ENCODE data around the gene CADM1.

The CADM1 gene

DNA sequence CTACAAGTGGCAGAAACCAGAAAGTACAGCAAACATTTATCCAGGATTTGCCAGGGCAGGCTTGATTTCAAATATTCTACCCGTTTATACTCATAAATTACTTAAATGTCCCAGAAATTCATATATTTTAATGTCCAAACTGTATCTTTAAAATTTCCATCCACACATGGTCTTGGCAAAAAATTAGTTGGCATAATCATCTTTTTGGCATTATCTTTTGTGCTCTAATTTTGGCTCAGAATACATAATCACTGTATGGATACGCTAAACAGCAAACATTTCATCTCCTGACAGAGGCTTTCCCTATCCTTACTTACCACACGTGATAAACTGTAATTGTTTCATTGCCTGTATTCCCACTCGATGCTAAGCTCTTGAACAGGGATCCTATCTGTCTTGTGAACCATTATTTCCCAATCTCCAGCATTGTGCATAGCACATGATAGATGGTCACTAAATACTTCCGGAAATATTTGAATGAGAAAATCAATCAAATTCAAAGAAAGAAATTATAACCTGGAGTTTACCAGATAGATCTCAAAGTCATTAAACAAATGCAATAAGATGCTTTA, 64.2 kb downstream of the CADM1 start:
- no peak for FAIRE-seq

DNA sequence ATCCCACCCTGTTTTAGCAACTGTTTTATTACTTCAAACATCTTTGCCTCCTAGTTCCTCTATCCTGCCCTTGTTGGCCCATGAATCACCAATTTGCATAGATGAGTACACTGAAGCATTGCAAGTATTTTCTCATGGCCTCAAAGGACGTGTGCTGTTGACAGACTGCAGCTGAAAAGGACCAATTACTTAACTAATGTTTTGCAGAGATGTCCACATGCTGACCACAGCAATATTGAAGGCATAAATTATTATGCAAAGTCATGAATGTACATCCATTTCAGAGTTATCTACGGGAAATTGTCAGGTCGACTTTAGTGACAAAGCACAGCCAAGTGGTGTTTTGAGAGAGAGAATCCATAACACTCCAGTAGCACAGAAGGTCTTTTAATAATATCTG, 64.8 kb downstream of the CADM1 start:
- FAIRE-seq: no peak

DNA sequence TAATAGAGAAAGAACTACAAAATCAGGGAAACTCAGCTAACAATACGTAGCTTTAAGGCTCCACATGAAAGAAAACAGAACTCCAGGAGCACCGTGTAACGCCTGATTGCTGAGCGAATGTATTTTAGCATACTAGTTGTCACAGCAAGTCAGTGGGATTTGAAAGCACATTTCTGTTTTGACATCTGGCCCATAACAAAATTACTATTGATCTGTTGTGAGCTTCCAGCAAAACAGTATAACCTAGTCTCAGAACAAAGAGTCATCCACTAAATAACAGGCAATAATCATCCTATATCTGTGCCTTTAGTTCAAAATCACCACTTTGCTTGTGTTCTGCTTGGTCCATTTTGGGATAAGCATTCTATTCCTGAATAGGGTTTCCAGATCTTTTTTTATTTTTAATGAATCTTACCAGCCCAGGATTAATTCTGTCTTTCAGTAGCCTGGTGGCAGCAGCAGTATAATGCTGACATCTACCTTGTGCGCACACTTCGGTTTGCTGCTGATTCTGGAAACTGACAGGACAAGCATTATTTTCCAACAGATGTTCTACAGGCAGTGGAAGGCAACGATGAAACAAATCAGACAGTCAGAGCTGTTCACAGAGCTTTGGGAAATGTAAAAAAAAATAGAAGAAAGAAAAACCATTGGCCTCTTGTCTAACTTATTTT, 66.2 kb downstream of the CADM1 start:
- FAIRE-seq: no peak

DNA sequence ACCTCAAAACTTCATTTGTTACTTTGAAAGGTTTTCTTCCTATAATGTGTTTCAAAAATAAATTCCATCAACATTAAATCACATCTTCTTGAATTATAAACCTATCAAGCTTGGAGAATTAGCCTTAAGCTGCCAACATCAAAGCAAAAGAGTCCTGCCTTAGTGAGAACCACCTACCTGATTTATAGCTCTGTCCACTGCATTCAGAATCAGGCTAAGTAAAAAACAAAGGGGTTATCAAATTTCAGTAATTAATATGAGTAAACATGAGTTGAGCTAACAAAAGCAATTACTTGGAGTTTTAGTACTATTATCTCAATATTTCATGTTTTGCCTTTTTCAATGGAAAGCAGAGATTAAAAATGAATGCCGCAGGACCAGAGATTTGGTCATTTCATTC, 73.9 kb downstream of the CADM1 start:
- no peak for FAIRE-seq

DNA sequence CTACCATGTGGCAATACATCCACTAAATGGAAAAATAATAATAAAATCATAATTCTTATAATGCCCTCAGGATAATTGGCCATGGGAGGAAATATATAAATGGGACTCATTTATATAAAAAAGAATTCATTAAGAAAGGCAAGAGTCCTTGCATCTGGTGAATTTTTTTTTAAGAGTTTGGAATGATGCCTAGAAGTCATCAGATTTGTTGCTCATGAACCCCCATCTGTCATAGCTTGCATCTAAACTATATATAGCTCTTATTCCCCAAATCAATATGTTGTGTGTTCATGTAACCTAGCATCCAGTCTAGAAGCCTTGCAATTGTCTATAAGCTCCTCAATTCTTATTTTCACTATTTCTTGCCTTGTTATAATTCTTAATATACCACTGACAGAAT, 75.9 kb downstream of the CADM1 start:
- no peak for FAIRE-seq

DNA sequence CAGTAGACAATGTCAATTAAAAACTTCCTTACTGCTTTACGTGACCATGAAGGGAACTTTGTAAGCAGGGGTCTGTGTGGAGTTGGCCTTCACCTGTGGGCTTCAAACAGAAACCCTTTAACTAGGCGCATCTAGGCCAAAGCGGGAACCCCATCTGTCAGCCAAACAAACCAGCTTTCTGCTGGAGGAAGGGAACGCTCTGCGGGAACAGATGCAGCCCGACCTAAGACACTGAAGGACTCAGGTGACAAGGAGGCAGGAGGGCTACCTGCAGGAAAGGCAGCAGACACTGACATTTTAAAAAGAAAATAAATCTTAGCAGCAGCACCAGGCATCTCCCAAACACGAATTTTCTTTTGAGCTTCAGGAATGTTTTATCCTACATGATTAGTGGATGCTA, 78.4 kb downstream of the CADM1 start:
- no peak for FAIRE-seq

DNA sequence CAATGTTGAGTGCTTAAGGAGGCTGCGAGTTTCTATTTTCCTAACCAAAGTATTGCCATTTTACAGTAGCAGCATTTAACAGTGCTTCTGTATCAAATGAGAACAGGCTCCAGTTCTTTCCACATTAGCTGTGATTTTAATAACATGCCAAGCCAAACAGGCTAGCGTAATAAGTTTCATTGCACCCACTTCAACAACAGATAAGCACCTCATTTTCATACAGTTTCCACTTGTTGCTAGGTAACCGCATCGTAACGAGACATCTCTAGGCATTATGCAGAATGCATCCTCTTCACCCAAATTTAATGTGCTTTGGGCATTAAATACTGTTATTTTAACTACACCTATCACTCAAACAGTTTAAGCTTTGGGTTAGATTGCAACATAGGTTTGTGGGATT, 79.0 kb downstream of the CADM1 start:
- no peak for FAIRE-seq

DNA sequence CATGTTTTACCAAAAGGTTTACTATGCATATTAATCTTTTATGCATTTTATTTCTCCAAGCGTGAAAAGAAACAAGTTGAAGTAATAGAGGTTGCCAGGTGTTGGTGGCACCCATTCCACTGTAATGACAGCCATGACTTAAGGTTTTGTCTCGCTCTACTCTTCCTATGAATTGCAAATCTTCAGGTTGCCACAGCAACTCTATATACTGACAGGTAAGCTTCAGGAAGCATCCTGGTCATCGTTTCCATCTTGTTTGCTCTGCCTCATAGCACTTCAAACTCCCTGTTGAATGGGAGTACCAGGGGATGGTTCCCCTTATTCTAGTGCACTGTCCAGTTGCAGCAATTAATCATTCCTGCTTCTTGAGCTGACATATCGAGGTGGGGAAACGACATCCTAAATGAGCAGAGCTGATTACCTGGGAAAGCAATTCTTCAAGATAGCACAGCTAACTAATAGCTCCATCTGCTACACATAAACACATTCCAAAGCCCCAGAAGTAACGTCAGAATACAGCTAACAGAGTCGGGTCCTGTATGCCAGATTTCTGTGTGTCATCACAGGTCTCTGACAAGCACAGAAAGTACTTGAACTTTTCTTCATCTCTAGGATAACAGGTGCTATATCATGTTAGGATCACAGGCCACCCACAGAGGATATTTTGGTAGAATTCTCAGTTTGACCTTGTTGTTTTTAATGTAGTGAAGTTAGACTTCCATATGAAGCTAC, 80.3 kb downstream of the CADM1 start:
- no peak for FAIRE-seq

DNA sequence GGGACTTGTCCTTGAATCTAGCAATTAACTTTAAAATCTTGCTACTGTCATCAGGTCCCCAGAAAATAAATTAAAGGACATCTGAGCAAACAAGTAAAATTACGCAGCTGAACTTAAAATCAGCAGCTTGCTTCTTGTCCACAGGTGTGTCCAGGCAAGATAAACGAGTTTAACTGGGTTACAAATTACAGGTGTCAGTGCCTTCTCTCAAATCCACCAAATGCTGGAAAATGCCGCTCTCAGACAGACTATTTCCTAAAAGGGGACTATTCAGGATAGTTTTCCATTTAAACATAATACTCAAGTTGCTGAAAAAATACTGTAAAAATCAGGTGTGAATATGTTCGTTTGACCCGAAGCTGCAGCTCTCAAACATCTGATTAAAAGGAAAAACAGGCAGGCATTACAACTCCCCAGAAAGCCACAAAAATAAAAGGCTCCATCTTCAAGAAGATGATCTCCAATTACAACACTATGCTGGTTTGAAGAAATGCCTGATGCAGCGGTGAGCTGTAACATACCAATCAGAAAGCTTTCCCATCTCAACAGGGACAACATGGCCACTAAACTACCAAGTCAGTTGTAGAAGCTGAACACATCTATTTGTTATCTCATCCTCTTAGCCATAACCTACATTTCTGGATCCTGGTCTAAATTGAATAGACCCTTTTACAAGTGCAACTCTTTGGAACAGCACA, 82.1 kb downstream of the CADM1 start:
- no peak for FAIRE-seq

DNA sequence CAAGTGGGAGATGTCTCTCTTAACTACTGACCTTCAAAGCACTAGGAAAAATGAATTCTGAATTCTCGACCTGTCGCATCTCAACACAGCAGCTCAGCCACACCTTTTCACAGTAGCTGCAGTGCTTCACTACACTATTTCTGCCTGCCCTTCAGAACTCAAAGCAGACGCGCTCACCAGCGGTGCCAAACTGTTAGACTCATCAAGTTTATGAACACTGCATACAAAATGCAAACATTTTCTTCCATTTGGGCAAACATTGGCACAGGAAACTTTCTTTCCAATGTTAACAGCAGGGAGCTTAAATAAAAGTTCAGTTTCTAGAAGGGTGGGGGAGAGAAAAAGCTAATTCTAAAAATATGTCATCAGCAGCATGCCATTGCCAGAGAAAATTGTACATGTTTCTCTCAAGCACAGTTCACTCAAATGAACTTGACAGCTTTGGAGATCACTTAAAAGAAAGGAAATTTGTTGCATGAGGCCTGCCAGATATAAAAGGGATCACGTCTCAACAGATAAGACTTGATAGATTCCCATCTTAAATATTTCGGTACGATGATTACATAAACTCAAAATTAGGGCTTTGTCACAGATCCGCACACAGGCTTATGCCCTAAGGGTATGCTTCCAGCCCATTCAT, 82.7 kb downstream of the CADM1 start:
- no peak for FAIRE-seq

DNA sequence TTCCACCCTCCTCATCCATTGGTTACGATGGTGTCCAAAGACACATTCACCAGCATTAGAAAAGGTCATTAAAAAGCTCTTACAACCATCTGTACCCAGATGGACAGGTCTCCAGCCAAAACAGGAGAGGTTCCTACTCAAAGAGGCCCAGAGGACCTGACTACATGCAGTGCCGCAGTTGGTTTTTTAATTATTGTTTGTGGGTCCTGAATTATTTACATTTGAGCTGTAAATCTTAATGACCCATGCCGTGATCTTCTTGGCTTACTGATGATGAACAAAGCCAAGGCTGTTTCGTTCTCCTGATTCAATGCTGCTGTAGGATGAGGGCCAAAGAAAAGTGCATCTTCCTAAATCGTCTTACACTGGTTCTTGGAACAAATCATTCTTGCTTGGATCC, 83.7 kb downstream of the CADM1 start:
- no peak for FAIRE-seq

DNA sequence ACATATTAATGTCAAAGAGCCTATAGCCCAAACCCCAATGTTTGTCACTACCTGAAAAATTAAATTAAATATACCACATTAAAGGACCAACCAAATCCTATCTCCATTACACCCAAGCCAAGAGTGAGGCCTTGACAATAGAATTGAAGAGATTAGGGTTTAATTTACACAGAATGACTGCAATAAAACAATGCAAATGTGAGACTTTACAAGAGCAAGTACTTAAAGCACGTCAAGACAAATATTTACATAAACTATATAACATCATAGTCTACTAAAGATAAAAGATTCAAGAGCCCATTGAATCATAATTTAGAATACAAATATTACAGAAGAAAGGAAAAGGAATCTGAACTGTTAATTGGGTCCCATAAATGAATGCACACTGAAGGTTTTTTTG, 85.6 kb downstream of the CADM1 start:
- FAIRE-seq: no peak

DNA sequence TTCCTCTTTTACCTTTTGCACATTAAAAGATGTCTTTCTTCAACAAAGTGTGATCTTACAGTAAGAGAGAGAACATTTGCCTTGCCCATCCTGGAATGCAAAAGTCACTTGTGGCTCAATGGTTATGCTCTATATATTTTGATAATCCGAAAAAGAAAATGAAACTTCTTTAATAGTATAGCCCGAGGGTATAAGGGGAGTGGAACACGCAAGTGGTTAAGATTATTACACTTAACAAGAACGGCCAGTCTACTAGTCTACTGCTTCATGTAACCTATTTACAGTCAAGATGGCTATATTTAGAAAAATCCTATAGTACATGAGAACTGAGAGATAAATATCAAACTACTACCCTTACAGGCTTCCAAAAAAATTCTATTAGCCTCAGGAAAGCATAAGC, 86.1 kb downstream of the CADM1 start:
- FAIRE-seq: no peak

DNA sequence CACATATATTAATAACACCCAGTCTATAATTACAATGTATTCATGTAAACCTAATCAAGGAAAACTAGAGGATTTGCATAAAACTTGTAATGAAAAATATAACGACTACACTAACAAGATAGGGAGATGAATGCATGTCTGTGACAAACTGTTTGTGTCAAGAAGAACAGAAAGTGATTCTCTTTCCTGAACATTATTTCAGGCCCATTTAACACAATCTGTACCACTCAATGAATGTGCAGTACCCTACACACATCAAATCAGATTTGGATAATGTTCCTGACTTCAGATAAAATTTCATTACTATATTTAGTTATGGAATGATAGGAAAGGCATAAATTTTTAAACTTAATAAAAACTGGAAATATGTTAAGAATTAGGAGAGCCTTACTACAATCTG, 93.1 kb downstream of the CADM1 start:
- FAIRE-seq: no peak

DNA sequence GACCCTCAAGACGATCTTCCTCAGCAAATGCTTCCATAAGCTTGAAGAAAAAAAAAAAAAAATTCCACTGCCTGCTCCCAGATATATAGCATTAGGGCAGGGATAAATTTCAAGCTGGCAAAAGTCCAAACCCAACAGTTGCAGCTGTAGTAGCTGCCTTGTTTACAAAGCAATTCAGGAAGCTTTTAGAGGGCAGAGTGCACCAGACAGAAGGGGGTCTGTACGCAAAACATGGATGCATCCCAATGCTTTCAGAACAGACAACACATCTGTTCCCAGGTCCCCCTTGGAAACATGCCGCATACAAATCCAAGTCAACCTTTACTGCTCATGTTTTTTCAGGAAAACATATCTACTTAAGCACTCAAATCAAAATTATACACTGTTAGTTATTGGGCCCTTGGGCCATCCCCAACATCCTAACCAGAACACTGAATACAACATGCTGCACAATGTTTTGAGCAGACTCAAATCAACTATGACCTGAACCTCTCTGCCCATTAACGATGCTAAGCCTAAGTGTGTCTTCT, 94.5 kb downstream of the CADM1 start:
- FAIRE-seq: no peak

DNA sequence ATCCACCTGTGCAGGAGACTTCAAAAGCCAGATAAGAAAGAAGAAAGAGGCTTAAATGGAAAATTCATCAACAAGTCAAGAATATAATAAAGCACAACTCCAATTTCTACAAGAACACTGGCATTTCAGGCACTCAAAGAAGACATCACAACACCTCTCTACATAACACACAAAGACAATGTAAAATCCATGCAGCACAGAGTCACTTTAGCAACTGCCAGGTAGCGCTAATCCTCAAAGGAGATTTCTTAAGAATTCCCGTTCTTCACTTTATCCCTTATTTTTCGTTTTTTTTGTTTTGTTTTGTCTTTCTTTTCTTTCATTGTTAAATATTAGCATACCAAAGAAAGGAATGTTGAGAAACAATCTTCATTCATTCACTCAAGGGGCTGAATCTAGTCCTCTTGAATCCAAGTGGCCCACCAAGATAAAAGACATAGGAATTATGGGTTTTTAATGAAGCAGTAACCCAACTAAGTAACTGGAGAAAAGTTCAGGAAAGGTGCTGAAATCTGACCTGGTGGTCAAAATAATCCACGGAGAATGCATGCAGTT, 95.0 kb downstream of the CADM1 start:
- FAIRE-seq: no peak

DNA sequence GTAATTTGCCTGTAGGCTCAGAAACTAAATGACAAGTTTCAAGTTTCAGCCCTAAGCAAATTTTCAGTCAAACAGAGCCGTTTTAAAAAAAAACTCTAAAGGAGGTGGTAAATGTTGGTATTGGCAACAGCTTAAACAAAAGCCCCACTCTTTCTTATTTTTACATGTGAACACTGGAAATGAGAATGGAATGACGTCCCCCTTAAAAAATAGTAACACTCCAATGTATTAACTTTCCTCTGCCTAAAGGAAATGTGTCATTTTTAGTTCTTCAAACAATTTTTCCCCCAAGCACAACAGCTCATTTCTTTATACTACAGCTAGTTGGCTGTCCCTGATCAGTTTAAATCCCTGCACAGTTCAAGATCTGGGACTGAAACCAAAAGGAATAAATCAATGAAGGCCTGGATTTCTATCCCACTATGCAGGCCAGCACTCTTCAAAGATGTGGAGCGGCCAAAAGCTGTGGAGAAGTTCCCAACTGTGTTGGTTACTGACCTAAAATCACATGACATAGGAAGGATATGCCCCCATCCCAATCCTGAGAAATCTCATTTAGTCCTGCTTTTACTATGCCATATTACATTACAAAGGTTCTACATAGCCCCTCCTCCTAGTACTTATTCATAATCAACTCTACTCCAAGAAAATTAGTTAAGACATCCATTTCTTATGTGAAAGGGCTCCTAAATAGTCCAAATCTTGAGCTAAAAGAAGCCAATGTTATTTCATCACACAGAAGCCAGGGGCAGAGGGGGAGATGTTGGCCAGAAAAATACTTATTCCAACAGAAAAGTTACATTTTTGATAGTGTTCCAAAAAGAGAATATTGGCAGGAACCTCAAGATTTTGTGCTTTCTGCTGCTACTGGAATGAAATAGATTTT, 95.9 kb downstream of the CADM1 start:
- no peak for FAIRE-seq

DNA sequence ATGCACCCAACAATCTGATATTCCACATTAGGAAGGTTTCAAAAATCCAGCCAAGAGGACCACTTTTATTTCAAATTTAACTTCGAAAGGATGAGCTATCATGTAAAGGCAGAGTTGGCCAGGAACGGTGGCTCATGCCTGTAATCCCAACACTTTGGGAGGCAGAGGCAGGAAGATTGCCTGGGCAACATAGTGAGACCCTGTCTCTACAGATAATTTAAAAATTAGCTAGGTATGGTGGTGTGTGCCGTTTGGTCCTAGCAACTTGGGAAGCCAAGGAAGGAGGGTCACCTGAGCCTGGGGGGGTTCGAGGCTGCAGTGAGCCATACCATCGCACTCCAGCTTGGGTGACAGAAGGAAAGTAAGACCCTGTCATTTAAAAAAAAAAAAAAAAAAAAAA, 96.7 kb downstream of the CADM1 start:
- FAIRE-seq: no peak

DNA sequence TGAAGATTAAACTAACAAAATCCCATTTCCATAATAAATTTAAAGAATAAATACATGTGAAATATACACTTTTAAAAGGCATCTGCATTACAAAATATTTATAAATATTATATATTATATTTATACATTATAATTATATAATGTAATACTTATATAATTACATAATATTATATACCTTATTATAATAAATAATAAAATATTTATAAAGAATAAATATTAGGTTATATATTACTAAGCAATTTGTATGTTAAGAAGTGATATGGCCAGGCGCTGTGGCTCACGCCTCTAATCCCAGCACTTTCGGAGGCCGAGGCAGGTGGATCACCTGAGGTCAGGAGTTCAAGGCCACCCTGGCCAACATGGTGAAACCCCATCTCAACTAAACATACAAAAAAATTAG, 97.8 kb downstream of the CADM1 start:
- peak; percentile 89 for FAIRE-seq

DNA sequence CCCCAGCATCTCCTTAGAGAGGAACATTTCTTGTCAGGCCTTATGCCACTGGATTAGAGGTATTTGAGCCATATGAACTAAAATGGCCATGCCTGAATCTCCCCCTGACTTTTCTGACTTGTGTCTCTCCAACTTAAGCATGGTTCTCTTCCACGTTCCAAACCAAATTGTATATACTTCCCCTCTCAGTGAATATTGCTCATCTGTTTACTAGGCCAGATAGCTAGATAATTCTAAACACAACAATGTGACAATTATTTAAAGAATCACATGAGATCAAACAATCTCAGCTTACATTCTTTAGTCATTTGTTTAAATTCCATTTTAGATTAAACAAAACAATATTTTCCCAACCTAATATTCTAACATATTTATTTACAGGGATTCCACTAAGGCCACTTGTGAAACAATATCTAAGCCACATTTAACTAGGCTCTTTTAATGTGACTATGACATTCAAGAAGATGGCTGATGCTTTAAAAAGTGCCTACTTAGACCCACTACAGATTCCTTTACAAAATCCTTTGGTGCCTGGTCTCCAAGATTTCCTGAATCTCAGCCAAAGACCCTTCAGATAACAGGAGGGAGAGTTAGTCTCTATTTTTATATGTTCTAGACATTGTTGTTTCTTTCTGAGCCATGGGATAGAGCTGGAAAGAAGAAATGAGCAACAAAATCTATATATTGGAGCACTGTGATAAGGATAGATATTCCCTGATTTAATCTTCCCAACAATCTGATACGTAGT, 105.7 kb downstream of the CADM1 start:
- no peak for FAIRE-seq

DNA sequence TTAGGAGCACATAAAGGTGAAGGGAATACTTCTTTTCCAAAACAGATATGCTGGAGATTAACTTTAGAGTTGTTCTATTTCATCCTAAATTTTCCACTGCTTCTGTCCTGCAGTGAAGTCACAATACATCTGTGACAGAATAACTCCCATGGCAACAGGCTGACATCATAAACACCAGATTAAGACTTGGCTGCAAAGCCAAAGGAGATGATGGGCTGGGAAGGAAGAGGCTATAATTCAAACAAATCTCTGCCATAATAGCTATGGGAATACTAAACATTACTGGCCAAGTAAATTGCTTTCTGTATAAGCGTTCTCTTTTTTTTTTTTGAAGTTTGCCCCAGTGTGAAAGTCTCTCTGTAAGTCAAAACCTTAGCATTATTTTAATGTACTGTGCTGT, 107.7 kb downstream of the CADM1 start:
- no peak for FAIRE-seq

Measured in A204.1 (cell line).